ENCODE results near the gene COL15A1.
"Not testable (repeated sequence)": the region's sequence is repeated elsewhere in the genome, so short reads cannot be mapped to it uniquely, and the experiment has no call there.

Gene COL15A1

DNA sequence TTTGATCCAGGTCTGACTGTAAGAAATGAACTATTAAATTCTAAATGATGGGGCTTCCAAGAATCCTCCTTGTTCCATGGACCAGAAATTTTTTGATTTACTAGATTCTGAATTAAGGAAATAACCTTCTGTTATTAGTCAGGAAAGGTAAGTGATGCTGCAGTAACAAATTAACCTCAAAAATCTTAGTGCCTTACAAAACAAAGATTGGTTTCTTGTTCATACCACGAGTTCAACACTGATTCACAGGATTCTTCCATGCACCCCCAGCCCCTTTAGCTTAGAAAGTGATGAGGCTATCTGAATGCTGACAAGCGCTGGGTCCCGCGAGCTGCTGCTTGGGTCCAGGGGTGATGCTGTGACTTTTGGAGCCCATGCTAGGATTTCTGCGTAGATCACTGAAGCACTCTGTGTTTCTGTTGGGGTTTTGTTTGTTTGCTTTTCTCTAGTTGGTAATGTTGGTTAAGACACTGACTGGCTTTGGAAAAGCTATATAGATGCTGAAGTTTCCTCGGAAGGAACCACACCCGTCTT lies 52.3 kb downstream of the COL15A1 start:
- DNase-seq: no peak

DNA sequence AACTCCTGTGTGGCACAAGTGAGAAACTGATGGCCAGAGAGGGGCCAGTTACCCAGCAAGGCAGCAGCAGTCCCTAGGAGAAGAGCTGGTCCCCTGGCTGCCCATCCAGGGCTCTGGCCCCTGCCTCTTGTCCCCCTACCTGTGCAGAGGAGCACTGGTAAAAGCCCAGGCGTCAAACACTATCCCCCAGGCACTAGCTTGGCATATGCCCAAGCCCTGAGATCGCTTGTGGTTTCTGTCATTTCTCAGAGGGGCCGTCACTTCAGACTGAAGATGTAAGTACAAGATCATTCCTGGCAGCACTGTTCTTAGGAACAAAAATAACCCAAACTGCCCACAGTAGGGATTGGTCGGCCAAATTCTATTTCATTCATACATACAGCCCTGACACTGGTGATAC lies 53.9 kb downstream of the COL15A1 start:
- no peak for DNase-seq

DNA sequence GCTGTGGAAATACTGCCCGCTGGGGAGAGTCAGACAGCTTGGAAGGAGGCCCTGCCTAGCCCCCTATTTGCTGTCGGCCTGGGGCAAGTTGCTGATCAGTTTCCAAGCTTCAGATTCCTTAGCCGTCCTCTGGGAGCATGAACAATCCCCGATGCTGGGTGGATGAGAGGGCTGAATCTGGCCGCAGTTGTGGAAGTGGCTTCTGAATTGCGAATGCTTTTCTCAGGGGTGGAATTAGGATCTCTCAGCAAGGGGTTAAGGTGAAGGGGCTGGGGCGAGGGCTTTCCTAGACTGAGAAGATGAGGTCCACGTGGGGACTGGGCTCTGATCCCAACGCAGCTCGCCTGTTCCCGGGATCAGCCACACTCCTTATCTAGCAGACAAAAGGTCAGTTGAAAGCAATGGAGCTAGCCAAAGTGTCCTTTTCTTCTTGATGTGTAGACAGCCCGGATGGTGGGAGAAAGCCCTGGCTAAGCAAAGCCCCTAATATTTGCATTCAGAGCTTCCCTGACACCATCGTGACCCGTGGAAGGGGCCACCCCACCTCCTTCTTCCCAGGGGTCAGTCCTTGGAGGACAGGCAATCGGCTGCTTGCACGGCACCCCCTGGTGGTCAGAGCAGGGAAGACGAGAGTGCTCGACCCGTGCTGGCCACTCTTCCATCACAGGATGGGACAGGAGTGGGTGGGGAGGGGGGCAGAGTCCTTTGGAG lies 54.9 kb downstream of the COL15A1 start:
- peak; percentile 2 to 53 (median 34) for DNase-seq

DNA sequence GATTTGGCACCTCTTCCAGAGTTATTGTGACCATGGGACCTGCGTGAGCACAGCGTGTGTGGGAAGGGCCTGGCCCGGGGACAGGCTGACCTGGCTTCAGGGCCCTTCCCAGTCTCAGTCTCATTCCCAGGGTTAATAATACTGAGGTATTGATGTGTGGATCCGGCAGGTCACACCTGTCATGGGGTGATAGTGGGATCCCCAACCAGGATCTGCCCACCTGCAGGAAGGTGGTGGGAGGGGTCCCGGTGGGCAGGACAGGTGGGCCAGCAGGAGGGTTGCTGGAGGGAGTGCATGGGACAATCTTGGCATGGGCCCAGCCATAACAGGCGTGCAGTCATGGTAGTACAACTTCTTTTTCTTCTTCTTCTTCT lies 55.4 kb downstream of the COL15A1 start:
- DNase-seq: no peak

DNA sequence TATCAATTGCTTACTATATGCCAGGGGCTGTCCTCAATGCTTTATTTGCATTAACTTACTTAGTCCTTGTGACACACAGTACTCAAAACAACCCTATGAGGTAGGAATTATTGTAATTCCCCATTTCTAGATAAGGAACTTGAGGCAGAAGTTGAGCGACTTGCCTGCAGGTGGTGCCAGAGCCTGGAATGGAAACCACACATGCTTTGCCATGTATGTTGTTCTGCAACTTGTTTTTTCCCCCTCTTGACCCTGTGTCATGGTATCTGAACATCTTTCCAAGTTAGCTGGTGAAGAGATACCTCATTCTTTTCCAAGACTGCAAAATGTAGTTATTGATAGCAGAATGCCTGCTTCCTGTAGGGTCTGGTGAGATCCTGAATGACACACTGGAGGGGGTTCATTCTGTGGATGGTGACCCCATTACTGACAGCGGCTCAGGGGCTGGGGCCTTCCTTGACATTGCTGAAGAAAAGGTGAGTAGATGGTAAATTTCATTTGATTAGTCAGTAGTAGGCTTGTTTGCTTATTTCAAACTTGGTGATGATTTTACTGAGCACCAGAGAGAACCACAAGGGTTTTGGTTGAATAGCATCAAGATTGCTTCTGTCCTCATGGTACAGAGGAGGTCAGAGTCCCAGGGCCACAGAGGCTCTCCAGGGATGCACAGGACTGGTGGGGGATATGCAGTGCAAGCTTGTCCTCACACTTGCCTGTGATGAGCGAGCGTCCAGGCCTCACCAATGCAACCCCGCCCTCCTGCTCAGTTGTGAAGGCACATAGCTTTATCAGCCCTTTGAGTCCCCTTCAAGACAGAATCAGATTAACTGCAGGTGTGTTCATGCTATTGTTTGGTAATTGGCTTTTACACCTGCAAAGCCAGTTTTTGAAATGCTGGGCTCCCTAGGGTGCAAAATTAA lies 57.0 kb downstream of the COL15A1 start:
- peak in 2 of 3 experiments; percentile 71 to 92 for DNase-seq

DNA sequence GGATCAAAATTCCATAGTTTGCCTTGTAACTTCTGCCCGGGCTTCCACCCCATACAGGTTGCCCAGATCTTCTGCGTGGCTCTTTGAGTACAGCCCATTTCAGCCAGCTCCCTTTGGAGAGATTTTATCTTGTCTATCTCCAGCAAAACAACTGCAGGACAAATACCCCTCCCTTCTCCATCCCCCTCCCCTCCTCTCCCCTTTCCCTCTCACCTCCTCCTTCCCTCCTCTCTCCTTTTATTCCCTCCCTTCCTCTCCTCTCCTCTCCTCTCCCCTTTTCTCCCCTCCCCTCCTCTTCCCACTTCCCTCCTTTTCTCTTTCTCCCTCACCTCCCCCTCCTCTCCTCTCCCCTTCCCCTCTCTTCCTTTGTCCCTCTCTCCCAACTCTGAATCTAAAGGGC lies 58.2 kb downstream of the COL15A1 start:
- no peak for DNase-seq

DNA sequence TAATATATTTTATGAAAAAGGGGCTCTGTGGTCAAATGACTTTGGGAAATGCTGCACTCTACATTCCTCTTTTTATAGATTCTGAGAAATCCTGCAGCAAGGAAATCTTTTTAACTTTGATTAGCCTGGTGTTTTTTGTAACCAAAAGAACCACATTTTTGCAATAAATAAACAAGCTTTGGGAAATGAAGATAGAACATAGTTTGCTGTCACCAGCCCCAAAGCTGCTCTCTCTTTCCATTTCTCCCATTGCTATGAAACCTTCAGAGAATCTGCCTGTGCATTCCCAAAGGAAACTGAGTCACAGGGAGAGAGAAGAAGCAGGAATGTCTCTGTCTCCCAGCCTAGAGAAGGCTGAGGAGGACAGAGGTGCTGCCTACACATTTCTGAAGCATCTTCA lies 59.0 kb downstream of the COL15A1 start:
- no peak for DNase-seq

DNA sequence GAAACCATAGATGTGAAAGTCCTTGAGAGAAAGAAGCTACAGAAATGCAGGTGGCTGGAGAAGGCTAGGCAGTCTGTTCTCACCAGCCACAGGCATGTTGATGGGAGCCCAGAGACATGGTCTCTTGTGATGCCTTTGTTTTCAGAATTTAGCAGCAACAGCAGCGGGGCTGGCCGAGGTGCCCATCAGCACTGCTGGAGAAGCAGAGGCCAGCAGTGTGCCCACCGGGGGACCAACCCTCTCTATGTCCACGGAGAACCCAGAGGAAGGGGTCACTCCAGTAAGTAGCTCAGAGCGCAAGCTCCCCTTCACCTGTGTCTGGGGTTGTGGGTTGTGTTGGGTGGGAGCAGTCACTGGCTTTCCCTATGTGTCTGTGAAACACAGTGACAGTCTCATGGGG lies 59.6 kb downstream of the COL15A1 start:
- no peak for DNase-seq

DNA sequence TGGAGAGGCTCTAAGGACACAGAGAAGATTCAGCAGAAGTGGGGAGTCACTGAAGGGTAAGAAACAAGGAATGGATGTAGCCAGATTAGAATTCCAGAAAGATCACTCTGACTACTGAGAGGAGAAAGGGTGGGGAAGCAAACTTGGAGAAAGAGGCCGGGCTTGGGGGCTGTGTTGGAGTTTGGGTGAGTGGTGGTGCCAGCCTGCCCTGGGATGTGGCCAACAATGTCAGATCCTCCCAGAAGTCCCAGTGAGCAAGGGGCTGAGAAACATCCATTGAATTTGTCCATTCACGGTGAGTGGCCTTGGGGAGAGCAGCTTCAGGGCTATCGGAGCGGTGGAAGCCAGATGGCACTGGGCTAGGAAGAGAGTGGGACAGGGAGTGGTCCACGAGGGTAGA lies 60.4 kb downstream of the COL15A1 start:
- DNase-seq: no peak

DNA sequence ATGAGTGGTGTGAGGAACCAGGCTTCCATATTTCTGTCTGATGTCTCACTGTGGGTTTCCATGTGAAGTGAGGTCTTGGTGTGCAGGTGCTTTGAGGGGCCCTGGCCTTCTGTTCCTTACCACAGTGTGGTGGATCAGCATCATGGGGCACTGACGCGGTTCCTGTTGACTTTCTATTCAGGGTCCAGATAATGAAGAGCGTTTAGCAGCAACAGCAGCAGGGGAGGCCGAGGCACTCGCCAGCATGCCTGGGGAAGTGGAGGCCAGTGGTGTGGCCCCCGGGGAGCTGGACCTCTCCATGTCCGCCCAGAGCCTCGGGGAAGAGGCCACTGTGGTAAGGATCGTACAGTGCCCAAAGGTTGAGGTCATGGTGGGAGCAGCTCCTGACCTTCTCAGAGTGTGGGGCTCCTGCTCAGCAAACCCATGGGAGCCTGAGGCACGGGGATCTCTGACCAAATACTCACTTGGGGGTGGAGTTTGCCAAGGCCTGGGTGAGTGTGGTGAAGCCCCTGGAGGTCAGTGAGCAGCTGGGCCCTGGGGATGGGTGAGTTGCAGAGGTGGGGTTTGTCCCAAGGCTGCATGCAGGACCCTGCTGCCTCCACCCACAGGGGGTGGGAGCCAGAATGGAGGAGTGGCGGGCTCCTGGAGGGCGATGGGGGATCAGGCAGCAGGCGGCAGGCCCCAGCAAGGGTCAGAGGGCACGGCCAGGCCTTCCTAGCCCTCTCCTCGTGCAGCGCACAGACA lies 61.2 kb downstream of the COL15A1 start:
- DNase-seq: no peak

DNA sequence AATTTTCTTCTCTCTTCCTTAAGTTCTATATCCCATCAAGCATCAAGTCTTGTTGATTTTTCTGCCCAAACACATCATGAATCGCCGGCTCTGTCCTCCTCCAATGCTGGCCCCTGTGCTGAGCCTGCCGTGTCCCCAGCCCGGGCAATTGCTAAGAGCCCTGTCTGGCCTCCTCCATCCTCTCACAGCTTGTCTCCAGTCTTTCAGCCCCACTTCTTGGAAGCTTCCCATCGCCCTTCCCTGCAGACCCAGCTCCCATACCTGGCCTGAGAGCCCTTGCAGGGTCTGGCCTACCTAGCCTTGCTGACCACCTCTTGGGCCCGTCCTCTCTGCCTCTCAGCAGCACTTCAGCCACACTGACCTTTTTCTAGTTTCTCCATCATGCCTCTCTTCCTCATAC lies 61.9 kb downstream of the COL15A1 start:
- no peak for DNase-seq

DNA sequence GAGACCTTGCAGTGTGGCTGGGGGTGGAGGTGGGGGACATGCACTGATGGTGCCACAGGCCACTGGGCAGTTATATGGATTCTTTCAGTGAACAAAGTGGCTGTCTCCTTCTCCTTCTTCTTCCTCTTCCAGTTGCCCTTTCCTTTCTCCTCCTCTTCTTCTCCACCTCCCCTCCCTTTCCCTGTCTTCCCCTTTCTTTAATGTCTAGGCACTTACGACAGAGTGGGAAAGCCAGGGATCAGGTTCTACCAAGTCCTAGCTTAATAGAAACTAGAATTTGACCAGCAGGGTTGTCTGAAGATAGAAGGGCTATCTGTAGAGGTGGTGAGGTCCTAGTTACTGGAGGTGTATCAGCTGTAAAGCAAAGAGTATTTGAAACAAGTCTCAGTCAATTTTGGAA lies 62.8 kb downstream of the COL15A1 start:
- no peak for DNase-seq

DNA sequence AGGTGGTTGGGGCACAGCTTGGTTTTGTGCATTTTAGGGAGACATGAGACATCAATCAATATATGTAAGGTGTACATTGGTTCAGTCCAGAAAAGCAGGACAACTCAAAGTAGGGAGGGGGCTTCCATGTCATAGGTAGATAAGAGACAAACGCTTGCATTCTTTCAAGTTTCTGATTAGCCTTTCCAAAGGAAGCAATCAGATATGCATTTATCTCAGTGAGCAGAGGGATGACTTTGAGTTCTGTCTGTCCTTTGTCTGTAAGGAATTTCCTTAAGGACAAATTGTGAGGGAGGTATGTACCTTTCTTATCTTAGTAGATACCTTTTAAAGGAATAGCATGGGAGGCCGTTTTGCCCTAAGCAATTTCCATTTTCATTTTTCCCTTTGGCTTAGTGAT lies 63.3 kb downstream of the COL15A1 start:
- no peak for DNase-seq

DNA sequence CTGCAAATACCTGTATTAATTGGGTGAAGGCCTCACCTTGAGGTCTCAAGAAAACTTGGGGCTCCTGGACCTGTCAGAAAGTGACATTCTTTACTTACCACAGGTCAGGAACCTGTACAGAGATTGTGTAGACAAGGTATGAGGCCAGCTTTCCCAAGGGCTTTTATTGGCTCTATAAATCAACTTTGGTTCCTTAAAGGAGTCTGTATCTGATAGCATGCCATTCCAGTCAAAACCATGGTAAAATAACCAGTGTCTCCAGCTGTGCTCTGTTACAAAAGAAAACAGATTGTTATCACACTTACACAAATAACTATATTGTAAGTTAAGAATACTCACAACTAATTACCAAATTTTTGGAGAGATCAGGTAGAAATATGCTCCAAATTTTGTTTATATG lies 64.5 kb downstream of the COL15A1 start:
- no peak for DNase-seq

DNA sequence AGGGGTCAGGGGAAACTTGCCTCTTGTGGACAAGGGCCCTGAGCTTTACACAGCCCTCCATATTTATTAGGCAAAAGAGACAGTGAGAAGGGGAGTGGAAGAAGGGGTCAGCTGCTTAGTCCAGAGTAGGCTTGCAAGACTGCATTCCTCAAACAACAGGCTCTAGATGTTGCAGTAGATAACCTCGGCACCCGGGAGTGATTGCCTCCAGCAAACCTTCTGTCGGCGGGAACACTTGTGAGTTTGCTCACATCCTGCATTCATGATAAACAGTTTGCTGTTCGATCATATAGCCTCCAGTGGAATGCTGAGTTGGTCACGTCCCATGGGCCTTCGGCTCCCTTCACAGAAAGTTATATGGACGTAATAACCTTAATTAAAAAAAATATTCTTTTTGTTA lies 66.7 kb downstream of the COL15A1 start:
- DNase-seq: not testable (repeated sequence)

DNA sequence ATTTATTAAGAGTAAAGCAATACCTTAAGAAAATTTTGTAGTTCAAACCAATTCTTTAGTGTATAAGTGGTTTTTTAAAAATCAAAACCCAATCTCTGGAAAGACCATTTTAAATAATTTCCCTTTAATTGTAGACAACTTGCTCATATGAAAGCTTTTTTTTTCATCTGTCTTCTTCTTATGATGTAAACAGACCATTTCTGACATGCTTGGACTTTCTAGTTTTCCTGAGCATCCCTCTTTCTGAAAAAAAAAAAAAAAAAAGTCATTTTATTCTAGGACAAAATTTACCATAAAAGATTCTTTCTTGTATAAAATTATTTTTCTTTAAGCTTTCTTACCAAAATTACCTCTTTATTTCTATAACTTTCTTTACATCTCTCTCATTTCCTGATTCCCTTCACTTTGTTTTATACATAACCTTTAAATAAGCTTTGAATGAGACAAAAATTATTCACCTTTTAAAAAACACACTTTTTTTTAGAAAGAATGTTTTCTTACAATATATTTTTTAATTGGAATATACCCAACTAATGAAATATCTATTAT lies 67.5 kb downstream of the COL15A1 start:
- peak in 1 of 3 experiments; percentile 44 for DNase-seq

DNA sequence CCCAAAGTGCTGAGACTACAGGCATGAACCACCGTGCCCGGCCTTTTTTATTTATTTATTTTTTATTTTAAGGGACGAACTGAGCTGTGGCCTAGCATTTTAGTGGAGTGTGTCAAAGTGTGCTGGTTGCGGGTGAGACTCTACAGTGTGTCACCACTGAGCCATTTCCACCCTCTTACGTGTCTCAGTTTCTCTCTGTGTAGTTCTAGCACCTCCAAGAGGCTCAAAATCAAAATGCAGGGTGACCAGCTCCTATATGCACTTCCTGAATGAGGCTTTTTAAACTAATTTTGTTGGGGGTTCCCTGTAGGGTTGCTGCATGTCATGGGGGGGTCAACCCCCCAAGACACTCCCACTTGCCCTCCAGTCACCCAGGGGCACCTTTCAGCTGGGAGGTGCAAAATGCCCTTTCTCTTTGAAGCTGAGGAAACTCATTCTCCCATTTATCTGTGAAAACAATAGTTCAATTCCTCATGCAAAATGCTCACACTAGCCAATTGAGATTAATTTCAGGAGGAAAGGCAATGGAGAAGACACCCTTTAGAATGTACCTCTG lies 69.3 kb downstream of the COL15A1 start:
- no peak for DNase-seq

DNA sequence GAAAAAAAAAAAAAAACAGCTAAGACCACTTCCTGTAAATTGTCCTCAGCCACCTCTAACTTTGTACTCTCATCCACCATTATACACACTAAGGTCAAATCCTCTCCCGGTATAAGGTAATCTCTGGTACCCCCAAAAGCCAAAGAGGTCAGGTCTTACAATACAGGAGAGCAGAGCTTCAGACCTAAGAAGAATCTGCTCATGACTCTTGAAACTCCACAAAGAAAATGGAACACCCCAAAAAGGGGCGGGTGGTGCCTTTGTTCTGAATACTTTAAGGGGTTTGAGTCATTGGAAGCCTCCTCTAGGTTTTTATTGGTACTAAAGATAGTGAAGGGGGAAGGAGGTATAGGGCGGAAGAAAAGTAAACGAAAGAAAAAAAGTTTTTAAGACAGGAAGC lies 69.8 kb downstream of the COL15A1 start:
- DNase-seq: no peak

DNA sequence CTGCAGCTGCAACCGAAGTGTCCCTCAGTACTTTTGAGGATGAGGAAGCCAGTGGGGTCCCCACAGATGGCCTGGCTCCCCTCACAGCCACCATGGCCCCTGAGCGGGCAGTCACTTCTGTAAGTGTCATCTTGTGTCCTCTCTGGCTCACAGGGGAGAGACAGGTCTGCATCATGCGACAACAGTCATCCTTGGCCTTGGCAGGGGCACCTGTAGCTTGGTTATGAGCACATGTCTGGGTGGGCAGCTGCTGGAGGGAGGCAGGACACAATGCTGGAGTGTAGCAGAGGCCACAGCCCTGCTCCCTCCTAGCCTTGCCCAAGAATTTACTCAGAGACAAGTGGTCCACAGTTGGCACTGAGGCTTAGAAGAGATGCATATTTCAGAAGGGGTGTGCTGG lies 71.7 kb downstream of the COL15A1 start:
- DNase-seq: no peak

DNA sequence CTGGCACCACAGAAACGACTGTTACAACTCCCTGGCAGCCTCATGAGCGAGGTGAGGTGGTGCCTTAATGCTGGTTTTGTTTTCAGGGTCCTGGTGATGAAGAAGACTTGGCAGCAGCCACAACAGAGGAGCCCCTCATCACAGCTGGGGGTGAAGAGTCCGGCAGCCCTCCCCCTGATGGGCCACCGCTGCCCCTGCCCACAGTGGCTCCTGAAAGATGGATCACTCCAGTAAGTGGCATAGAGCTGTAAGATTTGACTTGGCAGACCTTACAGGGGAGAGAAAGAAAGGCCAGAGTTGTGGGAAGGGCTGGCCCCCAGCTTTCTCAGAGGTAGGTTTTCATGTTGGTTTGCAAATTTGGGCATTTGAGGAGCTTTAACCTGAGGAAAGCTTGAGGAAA lies 72.2 kb downstream of the COL15A1 start:
- DNase-seq: no peak

DNA sequence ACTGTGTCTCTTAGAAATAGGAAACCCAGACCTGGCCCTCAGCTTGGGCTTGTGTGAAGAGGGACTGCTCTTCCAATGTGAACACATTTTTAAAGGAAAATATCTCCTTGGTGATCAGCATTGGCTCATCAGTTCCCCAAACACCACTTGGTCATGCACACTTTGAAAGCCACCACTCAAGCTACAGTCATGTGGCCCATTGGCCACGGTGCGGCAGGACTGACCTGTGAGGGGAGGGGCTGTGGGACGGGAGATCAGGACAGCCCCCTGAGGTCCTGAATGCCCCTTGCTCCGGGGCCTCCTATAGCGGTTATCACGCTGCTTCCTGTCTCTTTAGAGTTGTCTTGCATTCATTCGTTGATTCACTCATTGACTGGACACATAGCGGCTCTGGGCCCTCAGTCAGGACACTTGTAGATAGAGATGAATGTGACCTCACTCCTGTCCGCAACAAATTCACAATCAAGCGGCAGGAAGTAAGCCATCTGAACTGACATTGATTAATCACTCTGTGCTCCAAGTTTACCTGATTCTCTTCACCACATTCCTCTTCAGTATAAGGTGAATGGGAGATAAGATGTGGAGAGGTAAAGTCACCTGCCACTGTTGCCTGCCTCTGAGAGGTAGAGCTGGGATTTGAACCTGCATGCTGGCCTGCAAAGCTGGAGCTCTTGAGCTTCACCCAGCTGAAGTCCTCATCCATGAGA lies 73.1 kb downstream of the COL15A1 start:
- no peak for DNase-seq

DNA sequence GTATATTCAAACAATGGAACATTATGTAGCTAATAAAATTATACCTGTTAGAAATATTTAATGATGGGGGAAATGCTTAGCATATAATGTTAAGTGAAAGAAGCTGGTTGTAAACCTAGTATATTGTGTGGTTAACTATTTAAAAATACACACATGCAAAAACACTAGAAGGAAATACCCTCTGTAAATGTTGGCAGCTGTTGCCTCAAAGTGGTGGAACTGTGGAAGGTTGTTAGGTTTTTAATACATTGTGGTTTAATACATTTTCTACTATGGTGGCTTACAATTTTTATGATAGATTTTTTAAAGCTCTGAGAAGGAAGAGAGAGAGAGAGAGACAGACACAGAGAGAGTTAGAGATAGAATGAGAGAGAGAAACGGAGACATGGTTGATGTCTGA lies 74.9 kb downstream of the COL15A1 start:
- DNase-seq: no peak

Measured in NCI-H1417 (cell line).